ENCODE results near the gene FABP1. TPM values are rescaled to one million over a fixed set of nuclear protein-coding genes. Genes with fewer than 3 reads are reported as not detected.

FABP1 gene
- total RNA-seq, 1 experiment from 2014 or later, result not detected

DNA sequence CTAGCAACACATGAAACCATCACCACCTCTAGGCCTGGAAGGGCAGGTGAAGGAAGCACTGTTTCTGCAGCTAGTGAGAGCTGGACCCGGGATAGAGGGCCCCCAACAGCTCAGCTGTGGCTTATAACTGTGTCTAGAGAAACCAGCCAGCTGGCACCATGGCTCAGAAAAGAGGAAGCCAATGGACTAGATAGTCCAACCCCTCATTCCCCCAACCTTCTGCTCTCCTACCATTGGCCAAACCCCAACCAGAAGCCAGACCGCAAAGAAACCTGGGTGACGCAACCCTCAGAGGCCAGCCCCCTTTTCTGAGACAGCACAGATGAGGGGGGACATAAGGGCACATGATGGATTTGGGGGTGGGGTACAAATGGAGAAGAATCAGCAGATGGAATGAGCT is 35.9 kb downstream of the FABP1 start:
- intact Hi-C loops (cut with micrococcal nuclease; ENCODE audit: unreplicated experiment), result no loop called here
- POLR2A ChIA-PET (ENCODE audit: low non-redundant PET), result no interaction called here
- no peak overlapping the region for H3K4me3 ChIP-seq (ENCODE audit: low read depth, low read length, poor library complexity, severe bottlenecking)
- CTCF ChIA-PET, result no interaction called here
- TF ChIP-seq EZH2 (IDR thresholded peaks at IDR 0.05; ENCODE audit: borderline replicate concordance, low read depth, low read length, poor library complexity, severe bottlenecking) (no peak), CTCF (conservative IDR thresholded peaks at IDR 0.05; ENCODE audit: low read depth, low read length) (no peak)
- BruUV-seq (replicated peaks), result no TSS peak
- no peaks in the 10 kb centered on the region for H3K36me3 ChIP-seq (ENCODE audit: insufficient read depth, low read length, poor library complexity, severe bottlenecking)
- H3K27ac ChIP-seq (ENCODE audit: low read depth, low read length, poor library complexity, severe bottlenecking), result no peak overlapping the region
- H3K9me3 ChIP-seq (ENCODE audit: low read depth, low read length, poor library complexity, severe bottlenecking), result no peaks in the 10 kb centered on the region
- DNase-seq (ENCODE audit: low spot score), result no peak
- H3K4me1 ChIP-seq (ENCODE audit: insufficient read depth, low read length, poor library complexity, severe bottlenecking), result no peaks in the 10 kb centered on the region
- H3K27me3 ChIP-seq (replicated peaks; ENCODE audit: insufficient read depth, low read depth, low read length, poor library complexity), result no peaks in the 10 kb centered on the region

DNA sequence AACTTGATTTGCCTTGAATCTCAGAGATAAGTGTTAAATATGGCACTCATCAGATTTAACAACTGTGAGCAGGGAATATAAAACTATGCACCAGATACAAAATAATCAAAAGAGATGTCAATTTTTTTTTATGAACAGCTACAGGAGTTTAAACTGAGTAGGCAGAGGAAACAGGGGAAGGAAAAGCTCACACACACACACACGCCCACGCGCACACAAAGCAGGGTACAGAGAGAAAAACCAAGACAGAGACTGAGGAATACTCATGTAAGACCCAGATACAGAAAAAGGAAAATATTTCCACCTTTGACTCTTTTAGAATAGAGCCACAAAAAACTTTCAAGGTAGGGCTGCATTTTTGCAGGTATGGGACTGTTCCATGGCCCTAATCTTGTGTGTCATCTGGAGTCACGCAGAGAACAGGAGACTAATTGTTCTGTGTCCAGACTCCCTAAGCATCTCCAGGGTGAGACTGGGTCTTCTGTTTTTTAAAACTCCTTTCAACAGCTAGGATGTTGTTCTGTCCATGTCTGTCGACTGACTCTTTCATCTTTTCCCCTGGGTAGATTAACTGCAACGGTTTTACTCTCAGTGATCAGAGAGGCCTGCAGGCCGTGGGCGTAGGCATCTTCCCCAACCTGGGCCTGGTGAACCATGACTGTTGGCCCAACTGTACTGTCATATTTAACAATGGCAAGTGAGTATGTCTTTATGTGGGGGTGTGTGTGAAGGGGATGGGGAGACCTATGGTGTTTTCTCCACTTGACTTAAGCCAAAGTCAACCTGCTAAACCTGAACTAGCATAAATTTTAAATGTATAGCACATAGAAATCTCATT is 37.2 kb downstream of the FABP1 start:
- Histone ChIP-seq H3K27me3 (replicated peaks; ENCODE audit: insufficient read depth, low read depth, low read length, poor library complexity) (no peaks in the 10 kb centered on the region), H3K27ac (ENCODE audit: low read depth, low read length, poor library complexity, severe bottlenecking) (no peak overlapping the region), H3K4me1 (ENCODE audit: insufficient read depth, low read length, poor library complexity, severe bottlenecking) (no peaks in the 10 kb centered on the region), H3K4me3 (ENCODE audit: low read depth, low read length, poor library complexity, severe bottlenecking) (no peak overlapping the region), H3K36me3 (ENCODE audit: insufficient read depth, low read length, poor library complexity, severe bottlenecking) (no peaks in the 10 kb centered on the region), H3K9me3 (ENCODE audit: low read depth, low read length, poor library complexity, severe bottlenecking) (no peaks in the 10 kb centered on the region)
- intact Hi-C loops (cut with micrococcal nuclease; ENCODE audit: unreplicated experiment), result no loop called here
- DNase-seq (ENCODE audit: low spot score), result no peak
- BruUV-seq (replicated peaks), result no TSS peak
- ChIA-PET POLR2A (ENCODE audit: low non-redundant PET) (no interaction called here), CTCF (no interaction called here)
- TF ChIP-seq CTCF (conservative IDR thresholded peaks at IDR 0.05; ENCODE audit: low read depth, low read length), result no peak
- TF ChIP-seq EZH2 (IDR thresholded peaks at IDR 0.05; ENCODE audit: borderline replicate concordance, low read depth, low read length, poor library complexity, severe bottlenecking), result no peak

- TF ChIP-seq CTCF (conservative IDR thresholded peaks at IDR 0.05; ENCODE audit: low read depth, low read length), result no peak
- no peak for TF ChIP-seq EZH2 (IDR thresholded peaks at IDR 0.05; ENCODE audit: borderline replicate concordance, low read depth, low read length, poor library complexity, severe bottlenecking)
- no peaks in the 10 kb centered on the region for H3K9me3 ChIP-seq (ENCODE audit: low read depth, low read length, poor library complexity, severe bottlenecking)
- no peaks in the 10 kb centered on the region for H3K27me3 ChIP-seq (replicated peaks; ENCODE audit: insufficient read depth, low read depth, low read length, poor library complexity)
- no peaks in the 10 kb centered on the region for H3K4me1 ChIP-seq (ENCODE audit: insufficient read depth, low read length, poor library complexity, severe bottlenecking)
- no peaks in the 10 kb centered on the region for H3K36me3 ChIP-seq (ENCODE audit: insufficient read depth, low read length, poor library complexity, severe bottlenecking)
- intact Hi-C loops (cut with micrococcal nuclease; ENCODE audit: unreplicated experiment), result no loop called here
- ChIA-PET POLR2A (ENCODE audit: low non-redundant PET) (no interaction called here), CTCF (no interaction called here)
- H3K4me3 ChIP-seq (ENCODE audit: low read depth, low read length, poor library complexity, severe bottlenecking), result no peak overlapping the region
- H3K27ac ChIP-seq (ENCODE audit: low read depth, low read length, poor library complexity, severe bottlenecking), result no peak overlapping the region
- no peak for DNase-seq (ENCODE audit: low spot score)
- no TSS peak for BruUV-seq (replicated peaks)
Observed at GRCh38 chr2:88088999-88089398, 38.9 kb downstream of the FABP1 start.
